MM.1S (cell line): ENCODE results near the gene WASF2.

Experiments used
- CTCF ChIP-seq: fragments of 300-600 bp; sonication (generic); IDR thresholded peaks from 2 replicates; pipeline ENCODE4 v1.5.1; 2016; ENCODE audit warnings: antibody characterized with exemption, low read length, mixed read lengths
- EZH2 ChIP-seq: fragments of 300-600 bp; sonication (generic); optimal IDR thresholded peaks from 2 replicates; pipeline ENCODE3; 2017; ENCODE audit warnings: low read depth, mild to moderate bottlenecking, antibody characterized with exemption, low read length, mixed read lengths
- EZH2phosphoT487 ChIP-seq: fragments of 300-600 bp; sonication (generic); IDR thresholded peaks from 2 replicates; pipeline ENCODE4 v1.6.1; 2018; ENCODE audit warnings: antibody characterized with exemption, low read length

GRCh38 chr1:27399251-27400025 lies 90.5 kb downstream of the WASF2 start:
- TF ChIP-seq CTCF (no peak), EZH2phosphoT487 (no peak), EZH2 (no peak)
